Right forelimb (tissue), 1 donor: ENCODE data around the gene CD7.

Source experiments
- DNase-seq: peaks from one replicate; pipeline ENCODE4 v3.0.0-alpha.2; 2018

Gene CD7

GRCh38 chr17:82328141-82328993, 11.0 kb upstream of the CD7 start:
- no peak for DNase-seq

- DNase-seq, result no peak
Measured at GRCh38 chr17:82327757-82328140, 10.3 kb upstream of the CD7 start.

- no peak for DNase-seq
Measured at GRCh38 chr17:82327289-82327688, 9.9 kb upstream of the CD7 start.

GRCh38 chr17:82325286-82326180, 8.1 kb upstream of the CD7 start:
- no peak for DNase-seq

GRCh38 chr17:82324566-82325285, 7.3 kb upstream of the CD7 start:
- no peak for DNase-seq

GRCh38 chr17:82323514-82324234, 6.3 kb upstream of the CD7 start:
- no peak for DNase-seq

- no peak for DNase-seq
Measured at GRCh38 chr17:82322526-82323453, 5.4 kb upstream of the CD7 start.

GRCh38 chr17:82321947-82322466, 4.6 kb upstream of the CD7 start:
- no peak for DNase-seq

GRCh38 chr17:82320956-82321927, 3.8 kb upstream of the CD7 start:
- DNase-seq, result no peak

- DNase-seq, result no peak
Measured at GRCh38 chr17:82320140-82320840, 2.9 kb upstream of the CD7 start.

- DNase-seq, result no peak
Measured at GRCh38 chr17:82319619-82320062, 2.2 kb upstream of the CD7 start.

GRCh38 chr17:82318772-82319606, 1.6 kb upstream of the CD7 start:
- no peak for DNase-seq

- no peak for DNase-seq
Measured at GRCh38 chr17:82318169-82318498, 726 bp upstream of the CD7 start.

- no peak for DNase-seq
Measured at GRCh38 chr17:82316651-82317393, 586 bp downstream of the CD7 start.

- no peak for DNase-seq
Measured at GRCh38 chr17:82315703-82316358, 1.6 kb downstream of the CD7 start.

- no peak for DNase-seq
Measured at GRCh38 chr17:82314727-82315605, 2.4 kb downstream of the CD7 start.
